ENCODE data around the gene OCIAD2. TPM values are rescaled to one million over a fixed set of nuclear protein-coding genes. Genes with fewer than 3 reads are reported as not detected.

Gene OCIAD2
- total RNA-seq, 1 experiment from 2014 or later, result 10.5 TPM

DNA sequence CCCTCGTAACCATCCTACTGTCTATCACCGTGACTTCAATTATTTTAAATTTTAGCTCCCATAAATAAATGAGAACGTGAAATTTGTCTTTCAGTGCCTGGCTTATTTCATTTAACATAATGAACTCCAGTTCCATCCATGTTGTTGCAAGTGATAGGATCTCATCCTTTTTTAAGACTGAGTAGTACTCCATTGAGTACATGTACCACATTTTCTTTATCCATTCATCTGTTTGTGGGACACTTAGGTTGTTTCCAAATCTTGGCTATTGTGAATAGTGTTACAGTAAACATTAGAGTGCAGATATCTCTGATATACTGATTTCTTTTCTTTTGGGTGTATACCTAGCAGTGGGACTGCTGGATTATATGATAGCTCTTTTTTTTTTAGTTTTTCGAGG, 42.8 kb downstream of the OCIAD2 start:
- ChIA-PET CTCF (no interaction called here), POLR2A (no interaction called here)
- DNase-seq, result no peak
- no peaks in the 10 kb centered on the region for H3K4me1 ChIP-seq
- no peaks in the 10 kb centered on the region for H3K36me3 ChIP-seq (ENCODE audit: control insufficient read depth, insufficient read depth, low read length)
- peaks cover 11% of the 10 kb centered on the region for H3K9me3 Mint-ChIP-seq (ENCODE audit: unreplicated experiment)
- intact Hi-C loops (cut with micrococcal nuclease; ENCODE audit: unreplicated experiment), result no loop called here
- peaks cover 6% of the 10 kb centered on the region; the same call in 1 of the 2 replicates for H3K9me3 ChIP-seq
- no peak overlapping the region for H3K4me3 Mint-ChIP-seq (ENCODE audit: unreplicated experiment)
- H3K4me1 Mint-ChIP-seq (ENCODE audit: low read depth, unreplicated experiment), result no peaks in the 10 kb centered on the region
- H3K27ac Mint-ChIP-seq (ENCODE audit: unreplicated experiment), result no peak overlapping the region
- no peak overlapping the region for H3K4me3 ChIP-seq (ENCODE audit: low read depth, low read length)
- no peaks in the 10 kb centered on the region for H3K27me3 Mint-ChIP-seq (ENCODE audit: insufficient read depth, unreplicated experiment)
- TF ChIP-seq, protein P1, sequence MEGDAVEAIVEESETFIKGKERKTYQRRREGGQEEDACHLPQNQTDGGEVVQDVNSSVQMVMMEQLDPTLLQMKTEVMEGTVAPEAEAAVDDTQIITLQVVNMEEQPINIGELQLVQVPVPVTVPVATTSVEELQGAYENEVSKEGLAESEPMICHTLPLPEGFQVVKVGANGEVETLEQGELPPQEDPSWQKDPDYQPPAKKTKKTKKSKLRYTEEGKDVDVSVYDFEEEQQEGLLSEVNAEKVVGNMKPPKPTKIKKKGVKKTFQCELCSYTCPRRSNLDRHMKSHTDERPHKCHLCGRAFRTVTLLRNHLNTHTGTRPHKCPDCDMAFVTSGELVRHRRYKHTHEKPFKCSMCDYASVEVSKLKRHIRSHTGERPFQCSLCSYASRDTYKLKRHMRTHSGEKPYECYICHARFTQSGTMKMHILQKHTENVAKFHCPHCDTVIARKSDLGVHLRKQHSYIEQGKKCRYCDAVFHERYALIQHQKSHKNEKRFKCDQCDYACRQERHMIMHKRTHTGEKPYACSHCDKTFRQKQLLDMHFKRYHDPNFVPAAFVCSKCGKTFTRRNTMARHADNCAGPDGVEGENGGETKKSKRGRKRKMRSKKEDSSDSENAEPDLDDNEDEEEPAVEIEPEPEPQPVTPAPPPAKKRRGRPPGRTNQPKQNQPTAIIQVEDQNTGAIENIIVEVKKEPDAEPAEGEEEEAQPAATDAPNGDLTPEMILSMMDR (IDR thresholded peaks at IDR 0.05; ENCODE audit: insufficient read depth in 1 of 2, low read depth in 1 of 2, low read length in 1 of 2, severe bottlenecking in 1 of 2, unreplicated experiment in 1 of 2), result no peak
- H3K27me3 ChIP-seq (replicated peaks; ENCODE audit: control insufficient read depth, insufficient read depth, low read length), result no peaks in the 10 kb centered on the region
- peaks cover 6% of the 10 kb centered on the region for H3K36me3 Mint-ChIP-seq (ENCODE audit: insufficient read depth, unreplicated experiment)
- BruUV-seq (replicated peaks), result no TSS peak

DNA sequence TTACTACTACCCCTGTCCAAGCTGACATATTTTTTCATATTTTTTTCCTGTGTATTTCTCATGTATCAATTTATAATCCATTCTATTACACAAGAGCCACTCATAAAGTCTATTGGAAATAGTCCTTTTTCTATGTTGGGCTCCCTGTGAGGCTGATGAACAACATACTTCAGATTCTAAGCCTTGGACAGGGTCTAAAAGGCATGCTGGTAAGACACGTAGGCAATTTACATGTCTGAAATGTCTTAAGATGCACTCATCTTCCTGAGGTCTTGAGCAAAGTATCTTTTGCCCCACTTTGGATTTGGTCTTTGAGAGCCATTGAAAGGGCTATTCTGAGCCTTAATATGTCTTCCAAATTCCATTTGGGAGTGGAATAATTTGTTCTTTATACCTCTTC, 43.9 kb downstream of the OCIAD2 start:
- H3K9me3 ChIP-seq, result peaks cover 6% of the 10 kb centered on the region; the same call in 1 of the 2 replicates
- H3K4me3 ChIP-seq (ENCODE audit: low read depth, low read length), result no peak overlapping the region
- no peak overlapping the region for H3K27ac Mint-ChIP-seq (ENCODE audit: unreplicated experiment)
- BruUV-seq (replicated peaks), result no TSS peak
- H3K27me3 Mint-ChIP-seq (ENCODE audit: insufficient read depth, unreplicated experiment), result no peaks in the 10 kb centered on the region
- ChIA-PET POLR2A (no interaction called here), CTCF (no interaction called here)
- H3K4me1 ChIP-seq, result no peaks in the 10 kb centered on the region
- peaks cover 15% of the 10 kb centered on the region for H3K36me3 Mint-ChIP-seq (ENCODE audit: insufficient read depth, unreplicated experiment)
- H3K4me3 Mint-ChIP-seq (ENCODE audit: unreplicated experiment), result no peak overlapping the region
- intact Hi-C loops (cut with micrococcal nuclease; ENCODE audit: unreplicated experiment), result no loop called here
- no peaks in the 10 kb centered on the region for H3K36me3 ChIP-seq (ENCODE audit: control insufficient read depth, insufficient read depth, low read length)
- no peak for DNase-seq
- H3K9me3 Mint-ChIP-seq (ENCODE audit: unreplicated experiment), result peaks cover 11% of the 10 kb centered on the region
- no peaks in the 10 kb centered on the region for H3K4me1 Mint-ChIP-seq (ENCODE audit: low read depth, unreplicated experiment)
- no peaks in the 10 kb centered on the region for H3K27me3 ChIP-seq (replicated peaks; ENCODE audit: control insufficient read depth, insufficient read depth, low read length)
- TF ChIP-seq, protein P1 (IDR thresholded peaks at IDR 0.05; ENCODE audit: insufficient read depth in 1 of 2, low read depth in 1 of 2, low read length in 1 of 2, severe bottlenecking in 1 of 2, unreplicated experiment in 1 of 2), result no peak

DNA sequence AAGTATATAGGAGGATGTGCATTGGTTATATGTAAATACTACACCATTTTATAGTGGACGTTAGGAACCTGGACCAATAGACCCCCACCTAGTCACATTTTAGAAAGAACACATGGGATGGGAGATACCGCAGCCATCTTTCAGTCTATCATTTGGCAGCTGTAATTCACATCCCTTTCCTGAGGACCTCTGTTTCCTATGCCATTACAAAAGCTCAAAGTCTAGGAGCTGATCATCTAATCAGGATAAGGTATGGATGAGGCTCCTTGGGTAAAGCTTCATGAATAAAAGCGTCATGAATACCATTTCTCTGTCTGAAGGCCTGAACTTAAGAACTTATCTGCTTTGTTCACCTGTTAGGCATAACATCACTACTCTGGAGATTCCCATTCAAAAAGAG, 44.5 kb downstream of the OCIAD2 start:
- Mint-ChIP-seq H3K27ac (ENCODE audit: unreplicated experiment) (no peak overlapping the region), H3K27me3 (ENCODE audit: insufficient read depth, unreplicated experiment) (no peaks in the 10 kb centered on the region), H3K9me3 (ENCODE audit: unreplicated experiment) (peaks cover 11% of the 10 kb centered on the region), H3K4me3 (ENCODE audit: unreplicated experiment) (no peak overlapping the region), H3K4me1 (ENCODE audit: low read depth, unreplicated experiment) (no peaks in the 10 kb centered on the region), H3K36me3 (ENCODE audit: insufficient read depth, unreplicated experiment) (peaks cover 21% of the 10 kb centered on the region)
- CTCF ChIA-PET, result no interaction called here
- no peak overlapping the region for H3K4me3 ChIP-seq (ENCODE audit: low read depth, low read length)
- H3K9me3 ChIP-seq, result peaks cover 6% of the 10 kb centered on the region; the same call in 1 of the 2 replicates
- POLR2A ChIA-PET, result no interaction called here
- no peaks in the 10 kb centered on the region for H3K36me3 ChIP-seq (ENCODE audit: control insufficient read depth, insufficient read depth, low read length)
- intact Hi-C loops (cut with micrococcal nuclease; ENCODE audit: unreplicated experiment), result no loop called here
- BruUV-seq (replicated peaks), result no TSS peak
- no peak for DNase-seq
- no peaks in the 10 kb centered on the region for H3K27me3 ChIP-seq (replicated peaks; ENCODE audit: control insufficient read depth, insufficient read depth, low read length)
- TF ChIP-seq, protein P1 (IDR thresholded peaks at IDR 0.05; ENCODE audit: insufficient read depth in 1 of 2, low read depth in 1 of 2, low read length in 1 of 2, severe bottlenecking in 1 of 2, unreplicated experiment in 1 of 2), result no peak
- H3K4me1 ChIP-seq, result no peaks in the 10 kb centered on the region
